Coronary artery (tissue), 2 donors: ENCODE results near the gene FOXP1.
A peak's percentile ranks its signal among the peaks of the same experiment; 100 is the strongest.

Experiments
- DNase-seq: peaks from one replicate; pipeline ENCODE4 v3.0.0-alpha.2; 2017; ENCODE audit warnings: low spot score
- H3K27ac ChIP-seq, 2 donors: fragments of 200-600 bp; sonication (generic); one replicate each; pipeline ENCODE4 v1.5.1; 2016 to 2019
- H3K4me3 ChIP-seq: fragments of 200-600 bp; sonication (generic); 2 replicates; pipeline ENCODE4 v1.5.1; 2016; ENCODE audit warnings: mild to moderate bottlenecking, moderate library complexity
- TF ChIP-seq, protein P1 (sequence below): fragments of 200-600 bp; sonication (generic); IDR thresholded peaks from one replicate; pipeline ENCODE4 v1.5.1; 2019; ENCODE audit warnings: antibody characterized with exemption

FOXP1 gene

DNA sequence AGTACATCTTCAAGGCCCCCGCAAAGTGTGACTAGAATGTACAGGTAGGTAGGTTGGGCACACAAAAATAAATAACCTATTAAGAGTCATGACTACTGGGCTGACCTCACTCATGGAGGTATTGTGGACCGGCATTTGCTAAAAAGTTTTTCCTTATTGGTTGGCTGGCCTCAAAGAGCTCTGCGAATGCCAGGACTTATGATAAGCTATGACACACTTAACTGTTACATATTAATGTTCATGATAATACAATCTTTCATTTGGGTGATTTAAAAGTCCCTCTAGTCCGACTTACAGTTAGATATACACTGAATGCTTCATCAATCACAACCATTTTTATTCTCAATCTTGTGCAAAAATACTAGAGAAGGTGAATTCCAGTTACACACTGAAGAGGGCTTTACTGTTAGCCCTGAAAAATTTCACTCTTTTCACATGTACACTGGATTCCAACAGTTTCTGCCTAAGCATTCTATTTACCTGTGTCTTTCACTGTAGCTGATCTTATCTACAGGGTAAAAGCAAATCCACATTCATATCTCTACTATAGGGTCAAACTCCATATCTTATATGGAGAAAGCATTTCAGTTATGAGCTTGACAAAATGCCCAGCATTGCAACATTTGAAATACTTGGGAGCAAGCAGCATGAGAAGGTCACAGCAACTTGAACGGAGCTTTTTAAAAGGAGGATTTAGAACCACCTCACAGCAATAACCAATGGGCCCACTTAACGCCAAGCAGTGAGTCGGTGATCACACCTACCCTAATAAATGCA is 329.1 kb downstream of the FOXP1 start:
- no peak overlapping the region for H3K4me3 ChIP-seq
- peak overlapping the region; percentile 27 to 61 for H3K27ac ChIP-seq
- TF ChIP-seq, protein P1, sequence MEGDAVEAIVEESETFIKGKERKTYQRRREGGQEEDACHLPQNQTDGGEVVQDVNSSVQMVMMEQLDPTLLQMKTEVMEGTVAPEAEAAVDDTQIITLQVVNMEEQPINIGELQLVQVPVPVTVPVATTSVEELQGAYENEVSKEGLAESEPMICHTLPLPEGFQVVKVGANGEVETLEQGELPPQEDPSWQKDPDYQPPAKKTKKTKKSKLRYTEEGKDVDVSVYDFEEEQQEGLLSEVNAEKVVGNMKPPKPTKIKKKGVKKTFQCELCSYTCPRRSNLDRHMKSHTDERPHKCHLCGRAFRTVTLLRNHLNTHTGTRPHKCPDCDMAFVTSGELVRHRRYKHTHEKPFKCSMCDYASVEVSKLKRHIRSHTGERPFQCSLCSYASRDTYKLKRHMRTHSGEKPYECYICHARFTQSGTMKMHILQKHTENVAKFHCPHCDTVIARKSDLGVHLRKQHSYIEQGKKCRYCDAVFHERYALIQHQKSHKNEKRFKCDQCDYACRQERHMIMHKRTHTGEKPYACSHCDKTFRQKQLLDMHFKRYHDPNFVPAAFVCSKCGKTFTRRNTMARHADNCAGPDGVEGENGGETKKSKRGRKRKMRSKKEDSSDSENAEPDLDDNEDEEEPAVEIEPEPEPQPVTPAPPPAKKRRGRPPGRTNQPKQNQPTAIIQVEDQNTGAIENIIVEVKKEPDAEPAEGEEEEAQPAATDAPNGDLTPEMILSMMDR, result no peak
- DNase-seq, result no peak

DNA sequence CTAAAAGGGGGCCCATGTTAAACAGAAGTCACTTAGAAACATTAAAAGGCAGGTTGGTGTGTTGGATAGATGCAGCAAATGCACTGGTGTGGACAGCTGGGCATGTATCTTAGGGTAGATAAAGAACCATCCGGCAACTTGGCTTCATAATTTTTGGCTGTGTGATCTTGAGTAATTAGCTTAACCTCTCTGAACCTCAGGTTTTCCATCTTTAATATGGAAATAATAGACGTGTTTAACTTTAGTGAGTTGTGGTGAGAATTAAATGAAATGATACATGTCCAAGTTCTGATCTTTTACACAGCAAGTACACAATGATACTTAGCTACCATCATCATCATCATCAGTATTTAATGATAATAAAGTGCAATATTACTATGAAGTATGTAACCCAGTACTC is 330.4 kb downstream of the FOXP1 start:
- no peak for DNase-seq
- TF ChIP-seq, protein P1, result no peak
- Histone ChIP-seq H3K27ac (no peak overlapping the region), H3K4me3 (no peak overlapping the region)

DNA sequence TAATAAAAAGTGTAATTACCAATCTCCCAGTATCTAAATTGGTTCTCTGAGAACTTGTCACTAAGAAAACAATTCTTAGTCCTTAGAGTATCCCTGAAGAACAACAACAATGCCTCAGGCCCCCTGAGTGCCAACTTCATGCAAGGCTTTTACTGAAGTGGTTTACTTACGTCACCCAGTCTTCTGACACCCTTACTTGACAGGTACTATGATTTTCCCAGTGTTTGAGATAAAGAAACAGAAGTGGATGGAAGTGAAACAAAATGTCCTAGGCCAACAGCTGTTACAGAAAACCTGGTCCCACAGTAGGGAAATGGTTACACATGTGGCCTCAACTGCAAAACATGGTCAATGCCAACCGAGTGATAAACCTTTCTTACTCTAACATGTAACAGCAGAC is 331.1 kb downstream of the FOXP1 start:
- DNase-seq, result no peak
- H3K4me3 ChIP-seq, result no peak overlapping the region

DNA sequence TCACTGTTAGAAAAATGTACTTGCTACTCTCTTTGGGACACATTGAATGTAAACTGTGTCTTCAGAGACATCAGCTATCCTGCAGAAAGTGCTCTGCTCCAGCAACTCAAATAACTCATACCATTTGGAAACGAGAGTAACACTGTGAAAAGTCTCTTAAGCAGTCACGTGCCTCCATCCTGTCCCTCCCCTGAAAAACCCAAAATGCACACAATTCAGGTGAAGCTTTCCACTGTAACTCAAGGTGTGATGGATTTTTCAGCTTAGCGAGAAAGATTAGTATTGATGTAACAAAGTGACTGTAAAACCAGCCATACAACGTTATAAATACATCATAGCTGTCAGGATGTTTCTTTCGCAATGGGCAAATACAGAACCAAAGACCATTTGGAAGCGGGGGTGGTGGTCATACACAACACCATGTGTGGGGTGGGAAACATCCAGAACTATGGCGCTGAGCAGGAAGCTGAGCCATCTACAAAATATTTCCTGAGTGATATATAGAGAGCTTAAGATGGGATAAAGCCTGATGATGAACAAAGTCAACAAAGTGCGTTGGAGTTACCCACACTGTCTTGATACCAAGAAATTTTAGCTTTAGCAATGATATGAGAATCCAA is 332.3 kb downstream of the FOXP1 start:
- no peak for DNase-seq
- TF ChIP-seq, protein P1, result no peak
- no peak overlapping the region for H3K4me3 ChIP-seq
- no peak overlapping the region for H3K27ac ChIP-seq

More for the DNA sequence above, 331.1 kb downstream of the FOXP1 start:
- TF ChIP-seq, protein P1, result no peak
- H3K27ac ChIP-seq, result peak overlapping the region in 1 of 2 donors; percentile 1

DNA sequence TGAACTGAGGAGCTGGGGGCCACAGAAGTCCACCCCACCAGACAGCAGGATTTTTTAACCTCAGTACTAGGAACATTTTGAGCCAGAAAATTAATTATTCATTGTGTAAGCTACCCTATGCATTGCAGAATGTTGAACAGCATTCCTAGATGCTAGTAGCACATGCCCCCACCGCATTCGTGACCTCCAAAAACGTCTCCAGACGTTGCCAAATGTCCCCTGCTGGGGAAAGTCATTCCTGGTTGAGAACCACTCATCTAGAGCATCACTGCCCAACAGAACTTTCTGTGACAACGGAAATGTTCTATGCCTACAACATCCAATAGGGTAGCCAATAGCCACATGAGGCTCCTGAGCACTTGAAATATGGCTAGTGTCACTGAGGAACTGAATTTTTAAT is 333.5 kb downstream of the FOXP1 start:
- TF ChIP-seq, protein P1, result no peak
- Histone ChIP-seq H3K27ac (no peak overlapping the region), H3K4me3 (no peak overlapping the region)
- no peak for DNase-seq

DNA sequence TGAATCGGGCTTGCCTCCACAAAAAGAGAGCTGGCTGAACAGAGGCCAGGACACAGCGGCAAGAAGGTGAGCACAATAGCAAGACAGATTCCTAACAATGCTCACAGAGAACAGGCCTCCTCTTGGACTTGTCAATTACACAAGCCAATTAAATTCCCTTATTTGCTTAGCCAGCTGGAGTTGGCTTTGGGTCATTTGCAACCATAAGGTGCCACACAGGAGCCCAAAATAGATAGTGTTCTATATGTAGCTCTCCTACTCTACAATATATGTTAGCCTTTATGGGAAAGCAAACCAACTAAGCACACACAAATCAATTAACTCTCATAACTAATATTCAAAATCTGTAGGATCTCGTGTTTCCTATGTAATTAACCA is 335.6 kb downstream of the FOXP1 start:
- DNase-seq, result no peak
- Histone ChIP-seq H3K27ac (peak overlapping the region in 1 of 2 donors; percentile 53), H3K4me3 (no peak overlapping the region)
- TF ChIP-seq, protein P1, result no peak
